CD4-positive, alpha-beta T cell (primary cell): ENCODE data around the gene EXPH5. TPM values are rescaled to one million over a fixed set of nuclear protein-coding genes. Genes with fewer than 3 reads are reported as not detected.

Experiments
- ATAC-seq: fragments of 200-7000 bp; cut with Tn5 transposase; one replicate; pipeline ENCODE4 v1.10.0; 2022; ENCODE audit warnings: mild to moderate bottlenecking; ENCODE audit not compliant: poor library complexity
- CTCF ChIA-PET: fragments of 350-600 bp; sonication (Branson Sonifier 250); formaldehyde crosslinking; loops from one replicate; lab custom pipeline; 2021; ENCODE audit warnings: antibody characterized with exemption, inconsistent platforms; lab: Charles Lee
- POLR2A ChIA-PET: fragments of 350-600 bp; sonication (Branson Sonifier 250); formaldehyde crosslinking; loops from one replicate; lab custom pipeline; 2021; ENCODE audit warnings: antibody characterized with exemption, inconsistent platforms; lab: Charles Lee
- DNase-seq, 14 experiments: peaks; one replicate each; pipeline ENCODE4 v3.0.0-alpha.2; 2013 to 2020; ENCODE audit warnings: mixed read lengths in 2 of 14
- H3K27ac ChIP-seq, 2 donors: one replicate each; pipeline versions ENCODE4 v1.5.1 to v1.7.0; 2013; ENCODE audit warnings: low read length in 2 of 2, low read depth in 1 of 2, mild to moderate bottlenecking in 1 of 2
- H3K27me3 ChIP-seq, 2 experiments: 1 replicate in 1 of 2; 2 replicates in 1 of 2; pipeline versions ENCODE4 v1.6.1 to v1.7.0; 2013; ENCODE audit warnings: low read length in 2 of 2, control low read depth in 1 of 2, mild to moderate bottlenecking in 1 of 2, moderate library complexity in 1 of 2; ENCODE audit not compliant: insufficient read depth in 2 of 2, control insufficient read depth in 1 of 2
- H3K36me3 ChIP-seq: one replicate; pipeline ENCODE4 v1.6.1; 2013; ENCODE audit warnings: low read length, control low read depth; ENCODE audit not compliant: insufficient read depth
- H3K4me1 ChIP-seq: one replicate; pipeline ENCODE4 v1.6.1; 2013; ENCODE audit warnings: low read length, control low read depth; ENCODE audit not compliant: insufficient read depth
- H3K4me3 ChIP-seq: one replicate; pipeline ENCODE4 v1.5.1; 2013; ENCODE audit warnings: mild to moderate bottlenecking, low read length, moderate library complexity
- H3K9me3 ChIP-seq, 2 experiments: 1 replicate in 1 of 2; 2 replicates in 1 of 2; pipeline versions ENCODE4 v1.6.1 to v1.7.0; 2013; ENCODE audit warnings: low read length in 2 of 2, mild to moderate bottlenecking in 2 of 2, control low read depth in 1 of 2, moderate library complexity in 1 of 2; ENCODE audit not compliant: control insufficient read depth in 1 of 2, insufficient read depth in 1 of 2
- H3K27ac Mint-ChIP-seq: one replicate; pipeline ENCODE4 v1.8.0; 2020; ENCODE audit warnings: mixed read lengths
- H3K27me3 Mint-ChIP-seq: one replicate; pipeline ENCODE4 v1.8.0; 2021; ENCODE audit warnings: mixed read lengths
- H3K36me3 Mint-ChIP-seq: one replicate; pipeline ENCODE4 v1.8.0; 2021; ENCODE audit warnings: low read depth, mixed read lengths
- H3K4me1 Mint-ChIP-seq: one replicate; pipeline ENCODE4 v1.8.0; 2021; ENCODE audit warnings: low read depth, mixed read lengths
- H3K4me3 Mint-ChIP-seq: one replicate; pipeline ENCODE4 v1.8.0; 2020; ENCODE audit warnings: mild to moderate bottlenecking, mixed read lengths
- H3K9me3 Mint-ChIP-seq: one replicate; pipeline ENCODE4 v1.8.0; 2020; ENCODE audit warnings: mixed read lengths
- intact Hi-C, 2 experiments: fragments of 100-400 bp; cut with DNase I in 1 of 2; cut with micrococcal nuclease in 1 of 2; formaldehyde crosslinking; loops; one replicate each; pipeline versions ENCODE4 v1.15.1 to v1.9.0; 2023 to 2025; cut with DNase I, micrococcal nuclease
- total RNA-seq, 174 experiments: library from RNA in 2 of 174; stranded (reverse) in 2 of 174; gene quantifications; one replicate each; pipeline ENCODE4 v1.2.3 and lab custom pipeline; 2021 to 2026
- TF ChIP-seq, protein P1 (sequence below): fragments of 200-600 bp; IDR thresholded peaks from one replicate; pipeline ENCODE4 v1.8.0; 2022; ENCODE audit warnings: antibody characterized with exemption, mild to moderate bottlenecking

Gene EXPH5
- total RNA-seq, 2 experiments from 2014 or later, result 2.0 to 3.7 TPM

DNA sequence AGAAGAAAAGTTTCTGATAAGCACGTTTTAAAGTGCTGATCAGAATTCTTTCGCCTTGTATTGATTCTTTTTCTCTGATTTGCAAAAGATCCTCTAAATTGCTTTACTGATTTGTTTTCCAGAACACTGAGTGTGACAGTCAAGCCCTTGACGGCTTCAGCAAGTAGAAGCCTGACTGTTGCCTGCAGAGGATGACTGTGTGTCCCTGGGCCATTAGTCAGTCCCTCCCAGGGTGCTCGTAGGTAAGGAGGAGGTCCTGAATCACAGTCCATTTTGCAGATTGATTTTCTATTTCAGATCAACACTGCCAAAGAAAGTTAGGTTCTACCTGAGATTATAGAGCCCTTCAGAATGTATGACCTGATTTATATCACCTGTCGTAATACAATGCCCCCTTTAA lies 56.8 kb downstream of the EXPH5 start:
- H3K36me3 ChIP-seq, result no peaks in the 10 kb centered on the region
- TF ChIP-seq, protein P1, sequence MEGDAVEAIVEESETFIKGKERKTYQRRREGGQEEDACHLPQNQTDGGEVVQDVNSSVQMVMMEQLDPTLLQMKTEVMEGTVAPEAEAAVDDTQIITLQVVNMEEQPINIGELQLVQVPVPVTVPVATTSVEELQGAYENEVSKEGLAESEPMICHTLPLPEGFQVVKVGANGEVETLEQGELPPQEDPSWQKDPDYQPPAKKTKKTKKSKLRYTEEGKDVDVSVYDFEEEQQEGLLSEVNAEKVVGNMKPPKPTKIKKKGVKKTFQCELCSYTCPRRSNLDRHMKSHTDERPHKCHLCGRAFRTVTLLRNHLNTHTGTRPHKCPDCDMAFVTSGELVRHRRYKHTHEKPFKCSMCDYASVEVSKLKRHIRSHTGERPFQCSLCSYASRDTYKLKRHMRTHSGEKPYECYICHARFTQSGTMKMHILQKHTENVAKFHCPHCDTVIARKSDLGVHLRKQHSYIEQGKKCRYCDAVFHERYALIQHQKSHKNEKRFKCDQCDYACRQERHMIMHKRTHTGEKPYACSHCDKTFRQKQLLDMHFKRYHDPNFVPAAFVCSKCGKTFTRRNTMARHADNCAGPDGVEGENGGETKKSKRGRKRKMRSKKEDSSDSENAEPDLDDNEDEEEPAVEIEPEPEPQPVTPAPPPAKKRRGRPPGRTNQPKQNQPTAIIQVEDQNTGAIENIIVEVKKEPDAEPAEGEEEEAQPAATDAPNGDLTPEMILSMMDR, result no peak
- H3K9me3 ChIP-seq, result no peaks in the 10 kb centered on the region
- H3K27ac ChIP-seq, result no peak overlapping the region
- ChIA-PET POLR2A (no interaction called here), CTCF (no interaction called here)
- intact Hi-C loops, result no loop called here
- H3K4me1 Mint-ChIP-seq, result no peaks in the 10 kb centered on the region
- no peaks in the 10 kb centered on the region for H3K4me1 ChIP-seq
- no peaks in the 10 kb centered on the region for H3K27me3 Mint-ChIP-seq
- ATAC-seq (no peak), DNase-seq (no peak)
- no peak overlapping the region for H3K4me3 Mint-ChIP-seq
- no peaks in the 10 kb centered on the region for H3K27me3 ChIP-seq
- H3K36me3 Mint-ChIP-seq, result no peaks in the 10 kb centered on the region
- no peak overlapping the region for H3K4me3 ChIP-seq
- no peaks in the 10 kb centered on the region for H3K9me3 Mint-ChIP-seq
- H3K27ac Mint-ChIP-seq, result no peak overlapping the region

DNA sequence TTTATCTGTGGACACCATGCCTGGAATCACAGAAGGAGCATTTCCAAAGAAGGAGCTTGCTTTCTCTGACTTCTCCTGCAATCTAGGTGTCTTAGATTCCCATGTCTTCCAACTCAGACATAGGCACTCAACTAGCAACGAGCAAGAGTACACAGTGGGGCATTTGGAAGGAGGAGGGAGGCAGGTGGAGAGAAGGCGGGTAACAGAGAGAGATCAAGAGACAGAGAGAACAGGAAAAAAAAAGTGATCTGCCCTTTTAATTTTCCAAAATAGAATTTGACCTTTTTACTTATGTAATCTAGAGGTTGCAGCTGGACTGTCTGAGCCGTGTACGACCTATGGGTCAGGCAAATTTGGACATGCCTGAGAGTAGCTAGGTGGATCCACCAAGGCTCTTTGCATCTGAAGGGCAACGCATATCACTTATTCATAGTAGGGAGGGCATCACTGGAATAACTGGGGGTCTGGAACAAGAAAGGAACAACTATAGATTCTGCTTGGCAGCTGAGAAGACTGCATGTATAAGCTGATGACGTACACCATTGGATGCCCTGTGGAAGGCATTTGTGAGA lies 58.1 kb downstream of the EXPH5 start:
- DNase-seq (no peak), ATAC-seq (no peak)
- H3K4me3 ChIP-seq, result no peak overlapping the region
- H3K27ac ChIP-seq, result no peak overlapping the region
- intact Hi-C loops, result no loop called here
- H3K27me3 ChIP-seq, result no peaks in the 10 kb centered on the region
- ChIA-PET POLR2A (interaction anchor here (1.2 kb wide), 1 partner anchor 57 kb away, joined by 3 read pairs; no protein-coding TSS in a partner anchor), CTCF (interaction anchor here (0.9 kb wide), 1 partner anchor 48 kb away, joined by 3 read pairs; no protein-coding TSS in a partner anchor)
- H3K27ac Mint-ChIP-seq, result no peak overlapping the region
- H3K27me3 Mint-ChIP-seq, result no peaks in the 10 kb centered on the region
- no peaks in the 10 kb centered on the region for H3K4me1 ChIP-seq
- H3K4me3 Mint-ChIP-seq, result no peak overlapping the region
- H3K9me3 Mint-ChIP-seq, result no peaks in the 10 kb centered on the region
- H3K36me3 ChIP-seq, result no peaks in the 10 kb centered on the region
- no peaks in the 10 kb centered on the region for H3K36me3 Mint-ChIP-seq
- no peaks in the 10 kb centered on the region for H3K4me1 Mint-ChIP-seq
- TF ChIP-seq, protein P1, result no peak
- H3K9me3 ChIP-seq, result no peaks in the 10 kb centered on the region

DNA sequence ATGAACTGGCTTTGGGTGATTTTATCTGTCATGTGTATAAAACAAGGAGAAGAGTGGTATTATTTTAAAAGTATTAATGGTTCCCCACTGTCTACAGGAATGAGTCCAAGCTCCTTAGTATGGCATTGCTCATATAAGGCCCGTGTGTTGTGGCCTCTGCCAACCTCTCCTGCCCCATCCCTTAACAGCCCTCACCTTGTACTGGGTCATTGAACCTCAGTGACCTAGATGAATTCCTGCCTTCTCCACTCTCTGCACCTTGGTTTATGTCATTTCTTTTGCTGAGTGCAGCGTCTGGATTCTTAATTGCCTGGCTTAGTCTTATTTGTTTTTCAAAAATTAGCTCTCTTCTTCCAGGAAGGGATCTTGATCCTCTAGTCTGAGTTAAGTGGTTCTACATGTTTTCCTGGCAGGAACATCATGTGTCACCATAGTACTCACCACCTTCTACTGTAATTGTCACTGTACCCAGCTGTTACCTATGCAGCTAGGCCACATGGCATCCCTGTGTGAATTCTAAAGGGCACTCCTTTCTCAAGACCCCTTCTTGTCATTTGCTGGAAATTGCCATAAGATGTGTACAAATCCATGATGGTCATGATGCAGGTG lies 59.2 kb downstream of the EXPH5 start:
- H3K27me3 ChIP-seq, result no peaks in the 10 kb centered on the region
- H3K36me3 ChIP-seq, result no peaks in the 10 kb centered on the region
- TF ChIP-seq, protein P1, result no peak
- H3K9me3 ChIP-seq, result no peaks in the 10 kb centered on the region
- Mint-ChIP-seq H3K4me3 (no peak overlapping the region), H3K4me1 (no peaks in the 10 kb centered on the region), H3K36me3 (no peaks in the 10 kb centered on the region), H3K9me3 (no peaks in the 10 kb centered on the region), H3K27me3 (no peaks in the 10 kb centered on the region), H3K27ac (no peak overlapping the region)
- H3K27ac ChIP-seq, result no peak overlapping the region
- H3K4me3 ChIP-seq, result no peak overlapping the region
- ChIA-PET POLR2A (interaction anchor here (1.0 to 1.2 kb wide), 2 partner anchors 14 to 58 kb away, joined by 3 read pairs; no protein-coding TSS in a partner anchor), CTCF (no interaction called here)
- intact Hi-C loops, result no loop called here
- DNase-seq (no peak), ATAC-seq (no peak)
- H3K4me1 ChIP-seq, result no peaks in the 10 kb centered on the region
